ENCODE results near the gene ATP5PO.

ATP5PO gene

GRCh38 chr21:33948096-33948950 lies 32.7 kb upstream of the ATP5PO start:
- H3K4me3 Mint-ChIP-seq: peak overlapping the region; percentile 73
- peaks cover 64% of the 10 kb centered on the region for H3K4me1 Mint-ChIP-seq (ENCODE audit: low read depth)
- peak; percentile 88 for DNase-seq (ENCODE audit: low spot score)
- no peaks in the 10 kb centered on the region for H3K27me3 Mint-ChIP-seq (ENCODE audit: low read depth)
- H3K9me3 Mint-ChIP-seq: peaks cover 12% of the 10 kb centered on the region
- H3K36me3 Mint-ChIP-seq (ENCODE audit: low read depth): peaks cover 53% of the 10 kb centered on the region
- H3K27ac Mint-ChIP-seq: peak overlapping the region; percentile 99

GRCh38 chr21:33947451-33948095 lies 32.0 kb upstream of the ATP5PO start:
- peaks cover 62% of the 10 kb centered on the region for H3K4me1 Mint-ChIP-seq (ENCODE audit: low read depth)
- peak; percentile 89 for DNase-seq (ENCODE audit: low spot score)
- no peaks in the 10 kb centered on the region for H3K27me3 Mint-ChIP-seq (ENCODE audit: low read depth)
- peaks cover 12% of the 10 kb centered on the region for H3K9me3 Mint-ChIP-seq
- H3K4me3 Mint-ChIP-seq: peak overlapping the region; percentile 73
- H3K36me3 Mint-ChIP-seq (ENCODE audit: low read depth): peaks cover 51% of the 10 kb centered on the region
- H3K27ac Mint-ChIP-seq: peak overlapping the region; percentile 99

GRCh38 chr21:33945652-33946270 lies 30.2 kb upstream of the ATP5PO start:
- H3K27me3 Mint-ChIP-seq (ENCODE audit: low read depth): no peaks in the 10 kb centered on the region

GRCh38 chr21:33944185-33944763 lies 28.7 kb upstream of the ATP5PO start:
- H3K4me1 Mint-ChIP-seq (ENCODE audit: low read depth): peaks cover 49% of the 10 kb centered on the region
- no peak overlapping the region for H3K4me3 Mint-ChIP-seq
- peaks cover 15% of the 10 kb centered on the region for H3K9me3 Mint-ChIP-seq
- peaks cover 58% of the 10 kb centered on the region for H3K36me3 Mint-ChIP-seq (ENCODE audit: low read depth)
- H3K27ac Mint-ChIP-seq: peak overlapping the region; percentile 5
- H3K27me3 Mint-ChIP-seq (ENCODE audit: low read depth): no peaks in the 10 kb centered on the region
- no peak for DNase-seq (ENCODE audit: low spot score)

More at GRCh38 chr21:33945652-33946270, 30.2 kb upstream of the ATP5PO start:
- Mint-ChIP-seq H3K36me3 (ENCODE audit: low read depth) (peaks cover 52% of the 10 kb centered on the region), H3K4me3 (peak overlapping the region; percentile 73), H3K4me1 (ENCODE audit: low read depth) (peaks cover 54% of the 10 kb centered on the region), H3K9me3 (peaks cover 12% of the 10 kb centered on the region), H3K27ac (peak overlapping the region; percentile 99)
- no peak for DNase-seq (ENCODE audit: low spot score)

GRCh38 chr21:33943293-33943692 lies 27.7 kb upstream of the ATP5PO start:
- Mint-ChIP-seq H3K9me3 (peaks cover 18% of the 10 kb centered on the region), H3K36me3 (ENCODE audit: low read depth) (peaks cover 66% of the 10 kb centered on the region), H3K4me1 (ENCODE audit: low read depth) (peaks cover 43% of the 10 kb centered on the region), H3K27ac (no peak overlapping the region), H3K4me3 (no peak overlapping the region), H3K27me3 (ENCODE audit: low read depth) (no peaks in the 10 kb centered on the region)
- DNase-seq (ENCODE audit: low spot score): no peak

- Mint-ChIP-seq H3K27me3 (ENCODE audit: low read depth) (no peaks in the 10 kb centered on the region), H3K36me3 (ENCODE audit: low read depth) (peaks cover 66% of the 10 kb centered on the region), H3K27ac (no peak overlapping the region), H3K9me3 (peaks cover 18% of the 10 kb centered on the region), H3K4me1 (ENCODE audit: low read depth) (peaks cover 39% of the 10 kb centered on the region), H3K4me3 (no peak overlapping the region)
- no peak for DNase-seq (ENCODE audit: low spot score)
Measured at GRCh38 chr21:33942426-33942825, 26.8 kb upstream of the ATP5PO start.

- DNase-seq (ENCODE audit: low spot score): no peak
- no peak overlapping the region for H3K4me3 Mint-ChIP-seq
- H3K4me1 Mint-ChIP-seq (ENCODE audit: low read depth): peaks cover 39% of the 10 kb centered on the region
- H3K27ac Mint-ChIP-seq: peak overlapping the region; percentile 49
- H3K36me3 Mint-ChIP-seq (ENCODE audit: low read depth): peaks cover 66% of the 10 kb centered on the region
- no peaks in the 10 kb centered on the region for H3K27me3 Mint-ChIP-seq (ENCODE audit: low read depth)
- H3K9me3 Mint-ChIP-seq: peaks cover 18% of the 10 kb centered on the region
Measured at GRCh38 chr21:33940881-33941245, 25.3 kb upstream of the ATP5PO start.

- Mint-ChIP-seq H3K36me3 (ENCODE audit: low read depth) (peaks cover 69% of the 10 kb centered on the region), H3K27ac (peak overlapping the region; percentile 49), H3K4me3 (no peak overlapping the region), H3K27me3 (ENCODE audit: low read depth) (no peaks in the 10 kb centered on the region), H3K4me1 (ENCODE audit: low read depth) (peaks cover 43% of the 10 kb centered on the region), H3K9me3 (peaks cover 18% of the 10 kb centered on the region)
- DNase-seq (ENCODE audit: low spot score): no peak
Measured at GRCh38 chr21:33940164-33940880, 24.7 kb upstream of the ATP5PO start.

- H3K4me1 Mint-ChIP-seq (ENCODE audit: low read depth): peaks cover 42% of the 10 kb centered on the region
- no peak overlapping the region for H3K4me3 Mint-ChIP-seq
Measured at GRCh38 chr21:33939226-33939625, 23.6 kb upstream of the ATP5PO start.

GRCh38 chr21:33938381-33938780 lies 22.8 kb upstream of the ATP5PO start:
- peaks cover 44% of the 10 kb centered on the region for H3K4me1 Mint-ChIP-seq (ENCODE audit: low read depth)
- H3K27ac Mint-ChIP-seq: peak overlapping the region; percentile 88
- DNase-seq (ENCODE audit: low spot score): no peak
- peaks cover 6% of the 10 kb centered on the region for H3K9me3 Mint-ChIP-seq
- H3K4me3 Mint-ChIP-seq: no peak overlapping the region
- H3K36me3 Mint-ChIP-seq (ENCODE audit: low read depth): peaks cover 59% of the 10 kb centered on the region
- no peaks in the 10 kb centered on the region for H3K27me3 Mint-ChIP-seq (ENCODE audit: low read depth)

More at GRCh38 chr21:33939226-33939625, 23.6 kb upstream of the ATP5PO start:
- Mint-ChIP-seq H3K27ac (no peak overlapping the region), H3K27me3 (ENCODE audit: low read depth) (no peaks in the 10 kb centered on the region), H3K36me3 (ENCODE audit: low read depth) (peaks cover 66% of the 10 kb centered on the region), H3K9me3 (peaks cover 8% of the 10 kb centered on the region)
- DNase-seq (ENCODE audit: low spot score): no peak

GRCh38 chr21:33937931-33938339 lies 22.3 kb upstream of the ATP5PO start:
- Mint-ChIP-seq H3K9me3 (peaks cover 6% of the 10 kb centered on the region), H3K27ac (peak overlapping the region; percentile 88), H3K4me3 (peak overlapping the region; percentile 40), H3K36me3 (ENCODE audit: low read depth) (peaks cover 56% of the 10 kb centered on the region), H3K27me3 (ENCODE audit: low read depth) (no peaks in the 10 kb centered on the region), H3K4me1 (ENCODE audit: low read depth) (peaks cover 47% of the 10 kb centered on the region)
- DNase-seq (ENCODE audit: low spot score): no peak

GRCh38 chr21:33937146-33937545 lies 21.5 kb upstream of the ATP5PO start:
- Mint-ChIP-seq H3K36me3 (ENCODE audit: low read depth) (peaks cover 58% of the 10 kb centered on the region), H3K4me3 (peak overlapping the region; percentile 69), H3K9me3 (peaks cover 6% of the 10 kb centered on the region), H3K27ac (peak overlapping the region; percentile 88), H3K4me1 (ENCODE audit: low read depth) (peaks cover 54% of the 10 kb centered on the region), H3K27me3 (ENCODE audit: low read depth) (no peaks in the 10 kb centered on the region)
- DNase-seq (ENCODE audit: low spot score): no peak

- Mint-ChIP-seq H3K9me3 (peaks cover 6% of the 10 kb centered on the region), H3K27me3 (ENCODE audit: low read depth) (no peaks in the 10 kb centered on the region), H3K4me3 (peak overlapping the region; percentile 69), H3K27ac (peak overlapping the region; percentile 88), H3K36me3 (ENCODE audit: low read depth) (peaks cover 63% of the 10 kb centered on the region), H3K4me1 (ENCODE audit: low read depth) (peaks cover 58% of the 10 kb centered on the region)
- DNase-seq (ENCODE audit: low spot score): no peak
Measured at GRCh38 chr21:33936301-33937038, 20.9 kb upstream of the ATP5PO start.

All from T-helper 2 cell treated with Interferon-gamma antibody and Interleukin-4, amounts not matched to agents 5 μg/mL and 100 μg/mL, for 36 hours (primary cell).